HG02973 (cell line): ENCODE data around the gene DNAJC1.

Source experiments
- ATAC-seq: cut with Tn5 transposase; IDR thresholded peaks from one replicate; pipeline ENCODE4 v1.9.1; 2021; ENCODE audit warnings: moderate library complexity; ENCODE audit not compliant: unreplicated experiment

The DNAJC1 gene

DNA sequence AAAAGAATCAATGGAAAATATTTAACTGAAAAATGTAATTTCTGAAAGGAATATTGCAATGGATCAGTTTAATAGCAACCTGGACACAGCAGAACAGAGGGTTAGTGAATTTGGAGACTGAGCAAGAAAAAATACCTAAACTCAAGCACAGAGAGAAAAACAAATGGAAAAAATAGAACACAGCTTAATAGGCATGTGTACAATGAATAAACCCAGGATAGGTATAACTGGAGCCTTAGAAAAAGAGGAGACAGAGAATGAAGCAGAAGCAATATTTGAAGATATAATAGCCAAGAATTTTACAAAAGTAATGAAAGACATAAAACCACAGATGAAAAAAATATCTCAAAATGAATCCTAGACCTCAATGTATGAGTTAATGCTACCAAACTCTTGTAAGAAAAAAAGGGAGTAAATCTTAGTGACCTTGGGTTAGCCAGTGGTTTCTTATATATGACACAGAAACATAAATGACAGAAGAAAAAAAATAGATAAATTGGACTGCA is 2.9 kb upstream of the DNAJC1 start:
- no peak for ATAC-seq

DNA sequence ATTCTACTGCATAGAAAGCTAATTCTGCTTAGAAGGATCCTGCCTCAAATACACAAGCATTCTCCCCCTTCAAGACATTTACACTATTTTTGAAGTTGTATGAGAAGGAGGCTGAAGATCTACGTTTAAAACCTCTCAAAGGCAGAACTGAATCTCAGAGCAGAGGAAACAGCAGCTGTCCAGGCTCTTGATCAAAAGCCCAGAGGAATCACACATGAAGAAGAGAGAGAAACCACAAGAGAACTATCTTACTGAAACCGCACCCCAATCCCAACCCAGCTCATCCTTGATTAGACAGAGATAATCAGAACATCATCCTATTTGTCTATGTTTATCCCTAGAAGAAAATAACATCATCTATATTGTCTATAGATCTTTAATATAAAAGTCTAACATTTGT is 2.2 kb upstream of the DNAJC1 start:
- no peak for ATAC-seq

DNA sequence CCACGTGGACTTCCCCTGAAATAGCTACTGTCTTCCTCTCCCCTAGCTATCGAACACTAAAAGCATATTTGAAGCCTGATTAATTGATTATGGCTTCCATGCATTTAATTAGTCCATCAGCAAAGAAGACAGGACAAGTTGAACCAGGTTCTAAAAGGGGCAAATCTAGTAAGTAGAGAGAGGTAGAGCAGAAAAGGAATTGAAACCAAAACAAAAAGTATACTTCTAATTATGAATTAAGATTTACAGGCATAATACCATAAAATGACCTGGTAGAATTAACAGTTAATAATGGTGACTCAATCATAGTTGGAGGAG is 393 bp upstream of the DNAJC1 start:
- peak; percentile 0 for ATAC-seq

DNA sequence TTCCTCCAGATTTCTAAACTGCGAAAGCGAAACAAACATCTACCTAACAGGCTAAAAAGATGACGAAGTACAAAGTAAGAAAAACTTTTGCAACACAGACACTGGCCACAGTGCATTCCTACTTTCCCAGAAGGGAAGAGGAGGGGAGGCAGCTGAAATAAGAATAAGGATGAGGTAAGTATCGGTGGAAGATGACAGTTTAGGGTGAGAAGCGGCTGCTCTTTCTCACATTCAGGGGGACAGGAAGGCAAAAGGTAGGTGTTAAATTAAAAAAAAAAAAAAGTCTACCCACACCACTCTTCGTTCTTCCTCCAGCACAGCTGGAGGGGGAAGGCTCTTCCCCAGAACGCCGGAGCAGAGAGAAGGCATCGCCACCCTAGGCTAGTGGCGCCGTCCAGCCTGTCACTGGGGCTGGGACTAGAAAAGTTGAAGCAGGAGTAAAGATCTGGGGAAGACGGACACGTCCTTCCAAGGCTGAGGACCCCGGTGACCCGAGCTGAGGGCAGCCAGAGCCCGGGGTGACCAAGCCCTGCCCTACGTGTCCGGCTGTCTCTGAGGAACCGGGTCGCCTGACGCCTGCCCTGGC is 846 bp downstream of the DNAJC1 start:
- peak; percentile 13 for ATAC-seq

GRCh38 chr10:21995557-21995956 is 8.0 kb downstream of the DNAJC1 start:
- ATAC-seq: no peak

- no peak for ATAC-seq
Observed at GRCh38 chr10:21993360-21994001, 10.0 kb downstream of the DNAJC1 start.

- ATAC-seq: no peak
Observed at GRCh38 chr10:21991785-21992184, 11.7 kb downstream of the DNAJC1 start.

DNA sequence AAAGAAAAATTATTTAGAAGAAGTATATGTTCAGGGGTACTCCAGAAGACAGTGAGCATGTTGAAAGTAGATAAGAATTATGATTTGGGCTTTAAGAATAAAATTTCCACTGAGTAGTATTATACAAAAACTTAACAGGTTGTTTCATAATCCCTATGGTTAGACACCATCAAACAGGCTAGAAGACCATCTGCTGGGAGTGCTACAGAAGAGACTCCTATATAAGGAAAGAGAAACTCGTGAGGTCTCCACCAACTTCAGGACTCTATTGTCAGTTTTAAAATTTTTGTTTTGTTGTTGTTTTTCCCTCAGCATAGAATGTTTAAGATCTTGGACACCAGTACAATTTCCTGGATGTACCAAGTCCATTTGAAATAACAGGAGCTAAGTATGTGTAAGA is 13.1 kb downstream of the DNAJC1 start:
- no peak for ATAC-seq

GRCh38 chr10:21989453-21990154 is 13.9 kb downstream of the DNAJC1 start:
- ATAC-seq: peak; percentile 90

GRCh38 chr10:21985541-21985940 is 18.0 kb downstream of the DNAJC1 start:
- no peak for ATAC-seq

DNA sequence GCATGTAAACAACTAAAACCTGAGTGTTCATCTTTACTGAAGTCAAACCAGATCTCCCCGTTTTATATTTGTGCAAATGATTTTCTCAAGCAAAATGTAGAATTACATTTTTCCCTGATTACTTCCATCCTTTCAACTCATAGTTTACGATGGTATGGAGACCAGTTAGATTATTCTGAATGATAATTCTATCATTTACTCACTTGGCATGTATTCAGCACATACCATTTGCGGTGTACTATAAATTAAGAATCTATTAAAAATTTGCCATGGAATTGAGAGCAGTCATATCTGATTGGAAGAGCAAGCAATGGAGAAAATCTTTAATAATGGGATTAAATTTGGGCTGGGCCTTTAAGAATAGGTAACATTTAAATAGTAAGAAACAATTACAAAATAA is 22.4 kb downstream of the DNAJC1 start:
- ATAC-seq: no peak

DNA sequence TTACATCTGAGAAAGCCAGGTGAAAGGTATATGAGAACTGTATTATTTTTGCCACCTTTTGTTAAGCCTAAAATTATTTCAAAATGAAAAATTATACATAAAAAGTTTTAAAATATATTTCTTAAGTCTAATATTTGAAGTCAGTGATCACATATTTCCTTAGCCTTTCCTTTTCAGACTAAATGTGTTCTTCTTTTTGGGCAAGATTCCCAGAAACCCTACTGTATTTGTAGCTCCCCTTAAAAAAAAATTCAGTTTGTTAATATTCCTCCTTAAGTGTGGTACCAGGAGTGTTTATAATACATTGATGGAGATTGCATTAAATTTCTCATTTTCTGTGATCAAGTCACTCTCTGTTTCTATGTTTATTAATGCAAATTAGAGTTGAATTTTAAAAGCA is 22.8 kb downstream of the DNAJC1 start:
- ATAC-seq: no peak

GRCh38 chr10:21978191-21978862 is 25.2 kb downstream of the DNAJC1 start:
- no peak for ATAC-seq

GRCh38 chr10:21976739-21977138 is 26.8 kb downstream of the DNAJC1 start:
- ATAC-seq: no peak

GRCh38 chr10:21976280-21976679 is 27.2 kb downstream of the DNAJC1 start:
- no peak for ATAC-seq

GRCh38 chr10:21975378-21975990 is 28.0 kb downstream of the DNAJC1 start:
- no peak for ATAC-seq

DNA sequence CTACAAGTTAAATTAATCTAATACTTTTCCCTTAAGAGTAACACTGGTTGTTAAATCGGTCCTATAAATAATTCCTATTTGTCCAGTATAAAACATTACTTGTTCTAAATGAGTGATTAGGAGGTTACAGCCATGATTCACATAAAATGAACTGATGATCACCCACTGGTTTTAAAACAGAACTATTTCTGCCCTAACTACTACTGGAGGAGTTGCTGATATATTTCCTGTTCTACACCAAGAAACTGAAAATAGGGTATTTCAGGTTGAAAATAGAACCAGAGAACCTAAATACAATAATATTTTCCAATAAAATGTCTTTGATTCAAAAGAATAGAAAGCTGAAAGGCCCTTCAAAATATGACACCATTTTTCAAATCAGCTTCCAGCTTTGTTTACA is 30.9 kb downstream of the DNAJC1 start:
- no peak for ATAC-seq

DNA sequence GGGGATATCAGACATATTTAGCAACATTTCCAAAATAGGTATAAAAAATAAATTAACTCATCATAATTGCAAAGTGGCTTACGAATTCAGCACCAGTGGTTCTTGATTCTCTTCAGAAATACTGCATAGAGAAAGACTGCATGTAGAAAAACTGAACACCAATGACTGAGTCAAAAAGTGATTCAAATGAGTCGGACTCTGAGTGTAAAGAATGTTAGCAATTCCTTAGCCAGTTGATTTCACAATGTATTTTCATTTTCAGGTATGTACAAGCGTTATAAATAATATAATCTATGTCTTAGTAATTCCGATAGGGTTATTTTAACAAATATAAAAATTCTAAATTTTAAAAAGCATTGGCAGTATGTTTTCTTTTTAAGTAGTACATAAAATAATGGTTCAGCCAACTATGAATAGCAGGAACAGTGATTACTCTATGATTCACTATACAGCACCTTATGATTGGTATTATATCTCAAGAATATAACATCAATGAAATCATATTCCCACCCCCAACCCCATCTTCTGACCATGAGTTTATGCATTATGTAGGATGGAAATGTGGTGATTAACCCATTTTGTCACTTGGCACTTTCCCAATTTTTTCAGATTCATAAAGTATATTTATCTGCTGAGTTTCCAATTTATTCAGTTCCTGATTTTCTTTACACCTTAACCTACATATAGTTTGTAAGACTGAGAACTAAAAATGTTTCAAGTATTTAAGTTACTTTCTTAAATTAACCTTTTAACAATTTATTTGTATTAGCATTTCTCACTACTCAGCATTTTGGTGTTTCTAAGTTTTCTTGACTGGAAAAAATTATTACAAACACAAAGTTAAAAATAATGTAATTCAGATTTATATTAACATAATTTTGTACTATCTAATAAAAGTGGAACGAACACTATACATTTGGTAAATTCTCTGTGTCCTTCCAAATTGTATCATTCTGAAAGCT is 33.9 kb downstream of the DNAJC1 start:
- ATAC-seq: no peak

- ATAC-seq: no peak
Observed at GRCh38 chr10:21964983-21965665, 38.4 kb downstream of the DNAJC1 start.

DNA sequence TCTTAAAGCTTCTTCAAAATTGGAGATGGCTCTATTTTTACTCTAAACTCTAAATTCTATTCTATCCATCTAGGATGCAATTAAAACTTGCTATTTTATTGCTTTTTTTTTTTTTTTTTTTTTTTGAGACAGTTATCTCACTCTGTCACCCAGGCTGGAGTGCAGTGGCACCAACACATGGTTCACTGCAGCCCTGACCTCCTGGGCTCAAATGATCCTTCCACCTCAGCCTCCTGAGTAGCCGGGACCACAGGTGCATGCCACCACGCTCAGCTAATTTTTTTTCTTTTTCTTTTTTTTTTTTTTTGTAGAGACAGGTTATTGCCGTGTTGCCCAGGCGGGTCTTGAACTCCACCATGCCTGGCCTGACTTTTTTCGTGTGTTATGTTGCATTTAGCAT is 41.2 kb downstream of the DNAJC1 start:
- ATAC-seq: no peak
